SK-N-SH treated with all-trans-retinoic acid at 6 μM for 48 hours (cell line): Measurements from ENCODE around the gene SMIM24.
"Not testable (repeated sequence)": the region's sequence is repeated elsewhere in the genome, so short reads cannot be mapped to it uniquely, and the experiment has no call there.

ENCODE experiments used
- ATAC-seq: fragments of 200-7000 bp; cut with Tn5 transposase; 3 replicates; pipeline ENCODE4 v1.9.1; 2020; ENCODE audit warnings: mild to moderate bottlenecking, moderate library complexity
- ARNTL ChIP-seq: fragments of 450-650 bp; formaldehyde crosslinking; IDR thresholded peaks from 2 replicates; pipeline ENCODE4 v1.5.0; 2020; ENCODE audit warnings: low read depth, mild to moderate bottlenecking, moderate library complexity, borderline replicate concordance
- BACH2 ChIP-seq: fragments of 250-450 bp; sonication (Bioruptor Pico); IDR thresholded peaks from 2 replicates; pipeline ENCODE4 v1.9.0; 2021; ENCODE audit warnings: mild to moderate bottlenecking, borderline replicate concordance
- CREB5 ChIP-seq: fragments of 250-450 bp; sonication (Bioruptor Pico); IDR thresholded peaks from 2 replicates; pipeline ENCODE4 v1.5.1; 2020; ENCODE audit warnings: low read depth, mild to moderate bottlenecking, moderate library complexity
- CSDC2 ChIP-seq: fragments of 250-450 bp; sonication (Bioruptor Pico); IDR thresholded peaks from 2 replicates; pipeline ENCODE4 v1.5.0; 2020; ENCODE audit warnings: mild to moderate bottlenecking, moderate library complexity
- ISL1 ChIP-seq: fragments of 250-450 bp; sonication (Bioruptor Pico); IDR thresholded peaks from 2 replicates; pipeline ENCODE4 v2.1.2; 2022; ENCODE audit warnings: mild to moderate bottlenecking, moderate library complexity
- OSR1 ChIP-seq: fragments of 250-450 bp; sonication (Bioruptor Pico); IDR thresholded peaks from 2 replicates; pipeline ENCODE4 v1.8.0; 2022; ENCODE audit warnings: moderate library complexity, mild to moderate bottlenecking, inconsistent platforms
- PPARA ChIP-seq: fragments of 250-450 bp; sonication (Bioruptor Pico); IDR thresholded peaks from 2 replicates; pipeline ENCODE4 v1.5.0; 2020; ENCODE audit warnings: mild to moderate bottlenecking, borderline replicate concordance
- RARB ChIP-seq: fragments of 250-450 bp; sonication (Bioruptor Pico); IDR thresholded peaks from 2 replicates; pipeline ENCODE4 v1.8.0; 2021; ENCODE audit warnings: mild to moderate bottlenecking, moderate library complexity
- SNAI2 ChIP-seq: fragments of 250-450 bp; sonication (Bioruptor Pico); IDR thresholded peaks from 2 replicates; pipeline ENCODE4 v1.5.0; 2020; ENCODE audit warnings: mild to moderate bottlenecking, moderate library complexity
- TCF4 ChIP-seq: fragments of 250-450 bp; sonication (Bioruptor Pico); IDR thresholded peaks from 2 replicates; pipeline ENCODE4 v1.8.0; 2021; ENCODE audit warnings: mild to moderate bottlenecking, moderate library complexity, borderline replicate concordance
- TOX ChIP-seq: fragments of 250-450 bp; sonication (Bioruptor Pico); IDR thresholded peaks from 2 replicates; pipeline ENCODE4 v1.8.0; 2021; ENCODE audit warnings: mild to moderate bottlenecking, moderate library complexity, borderline replicate concordance
- ZC3H10 ChIP-seq: fragments of 250-450 bp; sonication (Bioruptor Pico); IDR thresholded peaks from 2 replicates; pipeline ENCODE4 v1.5.1; 2021; ENCODE audit warnings: mild to moderate bottlenecking, moderate library complexity
- ZFP3 ChIP-seq: fragments of 250-450 bp; sonication (Bioruptor Pico); IDR thresholded peaks from 2 replicates; pipeline ENCODE4 v1.5.0; 2020; ENCODE audit warnings: mild to moderate bottlenecking, moderate library complexity
- ZNF565 ChIP-seq: fragments of 450-650 bp; formaldehyde crosslinking; conservative IDR thresholded peaks from 2 replicates; pipeline ENCODE4 v1.5.0; 2020; ENCODE audit warnings: low read depth, mild to moderate bottlenecking, moderate library complexity
- ZNF70 ChIP-seq: fragments of 450-650 bp; formaldehyde crosslinking; IDR thresholded peaks from 2 replicates; pipeline ENCODE4 v1.5.0; 2020; ENCODE audit warnings: mild to moderate bottlenecking, moderate library complexity
- ZNF8 ChIP-seq: fragments of 450-650 bp; formaldehyde crosslinking; IDR thresholded peaks from 2 replicates; pipeline ENCODE4 v1.5.0; 2020; ENCODE audit warnings: mild to moderate bottlenecking, moderate library complexity
- TF ChIP-seq, protein P1 (sequence below): fragments of 250-450 bp; sonication (Bioruptor Pico); IDR thresholded peaks from 2 replicates; pipeline ENCODE4 v1.5.1; 2021; ENCODE audit warnings: mild to moderate bottlenecking, moderate library complexity
- TF ChIP-seq, protein P2 (sequence below): fragments of 250-450 bp; sonication (Bioruptor Pico); IDR thresholded peaks from 2 replicates; pipeline ENCODE4 v1.8.0; 2021; ENCODE audit warnings: low read depth, mild to moderate bottlenecking, moderate library complexity, borderline replicate concordance
- TF ChIP-seq, protein P3 (sequence below): fragments of 250-450 bp; sonication (Bioruptor Pico); IDR thresholded peaks from 2 replicates; pipeline ENCODE4 v1.8.0; 2020; ENCODE audit warnings: mild to moderate bottlenecking, moderate library complexity, borderline replicate concordance
- TF ChIP-seq, protein P4 (sequence below): fragments of 250-450 bp; sonication (Bioruptor Pico); IDR thresholded peaks from 2 replicates; pipeline ENCODE4 v1.5.0; 2020; ENCODE audit warnings: mild to moderate bottlenecking, moderate library complexity

Gene SMIM24

GRCh38 chr19:3453840-3454239, 26.5 kb downstream of the SMIM24 start:
- no peak for ATAC-seq
- TF ChIP-seq OSR1 (CRISPR knock-in tag) (no peak), ZFP3 (CRISPR knock-in tag) (no peak), ZNF565 (CRISPR knock-in tag) (no peak), ZC3H10 (CRISPR knock-in tag) (no peak), TCF4 (no peak), RARB (CRISPR knock-in tag) (no peak), ZNF70 (no peak), ISL1 (CRISPR knock-in tag) (no peak), ZNF8 (no peak), BACH2 (no peak), TOX (CRISPR knock-in tag) (no peak), CREB5 (CRISPR knock-in tag) (no peak), SNAI2 (CRISPR knock-in tag) (no peak), CSDC2 (CRISPR knock-in tag) (no peak), ARNTL (CRISPR knock-in tag) (no peak), PPARA (no peak)
- TF ChIP-seq, protein P1, sequence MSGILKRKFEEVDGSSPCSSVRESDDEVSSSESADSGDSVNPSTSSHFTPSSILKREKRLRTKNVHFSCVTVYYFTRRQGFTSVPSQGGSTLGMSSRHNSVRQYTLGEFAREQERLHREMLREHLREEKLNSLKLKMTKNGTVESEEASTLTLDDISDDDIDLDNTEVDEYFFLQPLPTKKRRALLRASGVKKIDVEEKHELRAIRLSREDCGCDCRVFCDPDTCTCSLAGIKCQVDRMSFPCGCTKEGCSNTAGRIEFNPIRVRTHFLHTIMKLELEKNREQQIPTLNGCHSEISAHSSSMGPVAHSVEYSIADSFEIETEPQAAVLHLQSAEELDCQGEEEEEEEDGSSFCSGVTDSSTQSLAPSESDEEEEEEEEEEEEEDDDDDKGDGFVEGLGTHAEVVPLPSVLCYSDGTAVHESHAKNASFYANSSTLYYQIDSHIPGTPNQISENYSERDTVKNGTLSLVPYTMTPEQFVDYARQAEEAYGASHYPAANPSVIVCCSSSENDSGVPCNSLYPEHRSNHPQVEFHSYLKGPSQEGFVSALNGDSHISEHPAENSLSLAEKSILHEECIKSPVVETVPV: no peak
- TF ChIP-seq, protein P2, sequence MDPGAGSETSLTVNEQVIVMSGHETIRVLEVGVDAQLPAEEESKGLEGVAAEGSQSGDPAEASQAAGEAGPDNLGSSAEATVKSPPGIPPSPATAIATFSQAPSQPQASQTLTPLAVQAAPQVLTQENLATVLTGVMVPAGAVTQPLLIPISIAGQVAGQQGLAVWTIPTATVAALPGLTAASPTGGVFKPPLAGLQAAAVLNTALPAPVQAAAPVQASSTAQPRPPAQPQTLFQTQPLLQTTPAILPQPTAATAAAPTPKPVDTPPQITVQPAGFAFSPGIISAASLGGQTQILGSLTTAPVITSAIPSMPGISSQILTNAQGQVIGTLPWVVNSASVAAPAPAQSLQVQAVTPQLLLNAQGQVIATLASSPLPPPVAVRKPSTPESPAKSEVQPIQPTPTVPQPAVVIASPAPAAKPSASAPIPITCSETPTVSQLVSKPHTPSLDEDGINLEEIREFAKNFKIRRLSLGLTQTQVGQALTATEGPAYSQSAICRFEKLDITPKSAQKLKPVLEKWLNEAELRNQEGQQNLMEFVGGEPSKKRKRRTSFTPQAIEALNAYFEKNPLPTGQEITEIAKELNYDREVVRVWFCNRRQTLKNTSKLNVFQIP (CRISPR knock-in tag): no peak
- TF ChIP-seq, protein P3, sequence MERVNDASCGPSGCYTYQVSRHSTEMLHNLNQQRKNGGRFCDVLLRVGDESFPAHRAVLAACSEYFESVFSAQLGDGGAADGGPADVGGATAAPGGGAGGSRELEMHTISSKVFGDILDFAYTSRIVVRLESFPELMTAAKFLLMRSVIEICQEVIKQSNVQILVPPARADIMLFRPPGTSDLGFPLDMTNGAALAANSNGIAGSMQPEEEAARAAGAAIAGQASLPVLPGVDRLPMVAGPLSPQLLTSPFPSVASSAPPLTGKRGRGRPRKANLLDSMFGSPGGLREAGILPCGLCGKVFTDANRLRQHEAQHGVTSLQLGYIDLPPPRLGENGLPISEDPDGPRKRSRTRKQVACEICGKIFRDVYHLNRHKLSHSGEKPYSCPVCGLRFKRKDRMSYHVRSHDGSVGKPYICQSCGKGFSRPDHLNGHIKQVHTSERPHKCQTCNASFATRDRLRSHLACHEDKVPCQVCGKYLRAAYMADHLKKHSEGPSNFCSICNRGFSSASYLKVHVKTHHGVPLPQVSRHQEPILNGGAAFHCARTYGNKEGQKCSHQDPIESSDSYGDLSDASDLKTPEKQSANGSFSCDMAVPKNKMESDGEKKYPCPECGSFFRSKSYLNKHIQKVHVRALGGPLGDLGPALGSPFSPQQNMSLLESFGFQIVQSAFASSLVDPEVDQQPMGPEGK (CRISPR knock-in tag): no peak
- TF ChIP-seq, protein P4, sequence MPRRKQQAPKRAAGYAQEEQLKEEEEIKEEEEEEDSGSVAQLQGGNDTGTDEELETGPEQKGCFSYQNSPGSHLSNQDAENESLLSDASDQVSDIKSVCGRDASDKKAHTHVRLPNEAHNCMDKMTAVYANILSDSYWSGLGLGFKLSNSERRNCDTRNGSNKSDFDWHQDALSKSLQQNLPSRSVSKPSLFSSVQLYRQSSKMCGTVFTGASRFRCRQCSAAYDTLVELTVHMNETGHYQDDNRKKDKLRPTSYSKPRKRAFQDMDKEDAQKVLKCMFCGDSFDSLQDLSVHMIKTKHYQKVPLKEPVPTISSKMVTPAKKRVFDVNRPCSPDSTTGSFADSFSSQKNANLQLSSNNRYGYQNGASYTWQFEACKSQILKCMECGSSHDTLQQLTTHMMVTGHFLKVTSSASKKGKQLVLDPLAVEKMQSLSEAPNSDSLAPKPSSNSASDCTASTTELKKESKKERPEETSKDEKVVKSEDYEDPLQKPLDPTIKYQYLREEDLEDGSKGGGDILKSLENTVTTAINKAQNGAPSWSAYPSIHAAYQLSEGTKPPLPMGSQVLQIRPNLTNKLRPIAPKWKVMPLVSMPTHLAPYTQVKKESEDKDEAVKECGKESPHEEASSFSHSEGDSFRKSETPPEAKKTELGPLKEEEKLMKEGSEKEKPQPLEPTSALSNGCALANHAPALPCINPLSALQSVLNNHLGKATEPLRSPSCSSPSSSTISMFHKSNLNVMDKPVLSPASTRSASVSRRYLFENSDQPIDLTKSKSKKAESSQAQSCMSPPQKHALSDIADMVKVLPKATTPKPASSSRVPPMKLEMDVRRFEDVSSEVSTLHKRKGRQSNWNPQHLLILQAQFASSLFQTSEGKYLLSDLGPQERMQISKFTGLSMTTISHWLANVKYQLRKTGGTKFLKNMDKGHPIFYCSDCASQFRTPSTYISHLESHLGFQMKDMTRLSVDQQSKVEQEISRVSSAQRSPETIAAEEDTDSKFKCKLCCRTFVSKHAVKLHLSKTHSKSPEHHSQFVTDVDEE (CRISPR knock-in tag): no peak

DNA sequence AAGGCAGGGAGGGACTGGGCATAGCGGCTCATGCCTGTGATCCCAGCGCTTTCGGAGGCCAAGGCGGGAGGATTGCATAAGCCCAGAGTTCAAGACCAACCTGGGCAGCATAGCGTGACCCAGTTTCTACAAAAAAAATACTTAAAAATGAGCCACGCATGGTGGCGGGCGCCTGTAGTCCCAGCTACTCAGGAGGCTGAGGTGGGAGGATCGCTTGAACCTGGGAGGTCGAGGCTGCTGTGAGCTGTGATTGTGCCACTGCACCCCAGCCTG, 27.4 kb downstream of the SMIM24 start:
- not testable (repeated sequence) for ATAC-seq

DNA sequence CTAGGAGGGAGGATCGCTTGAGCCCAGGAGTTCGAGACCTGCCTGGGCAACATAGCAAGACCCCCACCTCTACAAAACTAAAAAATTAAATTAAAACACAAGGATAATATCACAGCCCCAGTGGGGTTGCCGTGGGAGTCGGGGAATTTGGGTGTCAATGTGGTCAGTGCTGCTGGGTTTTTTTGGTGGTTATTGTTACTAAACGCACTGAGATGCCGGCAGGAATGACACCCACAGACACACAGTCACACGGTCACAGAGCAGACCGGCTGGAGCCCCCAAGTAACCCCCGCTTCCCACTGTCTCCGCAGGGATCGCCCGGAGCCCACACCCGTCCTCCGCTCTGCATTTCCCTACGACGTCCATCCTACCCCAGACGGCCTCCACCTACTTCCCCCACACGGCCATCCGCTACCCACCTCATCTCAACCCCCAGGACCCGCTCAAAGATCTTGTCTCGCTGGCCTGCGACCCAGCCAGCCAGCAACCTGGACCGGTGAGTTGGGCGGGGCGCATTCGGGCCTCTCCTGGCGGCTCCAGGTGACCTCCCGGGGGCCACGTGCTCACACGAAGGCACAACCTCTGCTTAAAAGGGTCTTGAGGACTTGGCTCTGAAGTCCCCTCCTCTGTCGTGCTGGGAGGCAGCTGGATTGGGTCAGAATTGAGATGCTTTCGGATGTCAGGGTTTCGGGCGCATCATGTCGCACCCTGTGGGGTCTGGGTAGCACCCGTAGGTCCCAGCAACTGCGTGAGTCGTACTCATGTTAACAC, 28.0 kb downstream of the SMIM24 start:
- TF ChIP-seq PPARA: no peak
- no peak for TF ChIP-seq CSDC2 (CRISPR knock-in tag)
- no peak for TF ChIP-seq ZNF565 (CRISPR knock-in tag)
- TF ChIP-seq, all 23 proteins: peak for 0
- ATAC-seq: no peak

GRCh38 chr19:3451451-3451866, 28.9 kb downstream of the SMIM24 start:
- TF ChIP-seq ZNF8: no peak
- no peak for TF ChIP-seq ARNTL (CRISPR knock-in tag)
- TF ChIP-seq, protein P4 (CRISPR knock-in tag): no peak
- no peak for TF ChIP-seq TCF4
- no peak for TF ChIP-seq PPARA
- no peak for TF ChIP-seq OSR1 (CRISPR knock-in tag)
- no peak for TF ChIP-seq CSDC2 (CRISPR knock-in tag)
- no peak for ATAC-seq
